ENCODE results near the gene ARID1B. TPM values are rescaled to one million over a fixed set of nuclear protein-coding genes. Genes with fewer than 3 reads are reported as not detected.

The ARID1B gene
- total RNA-seq, 6 experiments from 2014 or later = 32.5 to 44.3 (median 36.5) TPM

DNA sequence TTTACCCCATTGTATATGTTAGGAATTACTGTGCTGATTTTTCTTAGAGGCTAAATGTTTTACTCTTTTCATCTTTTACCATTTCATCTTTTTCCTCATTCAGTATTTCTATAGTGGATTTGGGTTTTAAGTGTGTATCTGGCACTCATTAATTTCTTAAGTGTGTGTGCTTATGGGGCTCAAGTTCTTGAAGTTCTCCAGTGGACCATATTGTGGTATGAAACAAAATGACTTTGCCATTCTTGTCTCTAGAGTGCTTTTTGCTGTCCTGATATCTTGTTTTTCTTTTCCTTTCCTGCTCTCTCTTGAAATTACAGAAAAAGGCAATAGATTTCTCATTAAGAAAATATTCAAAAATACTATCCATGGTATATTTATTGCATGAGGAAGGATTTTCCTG, 123.1 kb downstream of the ARID1B start:
- Mint-ChIP-seq H3K4me1 (ENCODE audit: low read depth) (no peaks in the 10 kb centered on the region; the same call in 1 of the 2 replicates), H3K36me3 (ENCODE audit: low read depth) (peaks cover 5% of the 10 kb centered on the region; the same call in 1 of the 2 replicates), H3K27ac (no peak overlapping the region), H3K4me3 (no peak overlapping the region), H3K27me3 (ENCODE audit: insufficient read depth) (peaks cover 2% of the 10 kb centered on the region), H3K9me3 (no peaks in the 10 kb centered on the region)
- DNase-seq = no peak
- no peak for TF ChIP-seq CTCF (IDR thresholded peaks at IDR 0.05)

- Mint-ChIP-seq H3K27ac (no peak overlapping the region), H3K9me3 (no peaks in the 10 kb centered on the region), H3K4me1 (ENCODE audit: low read depth) (peaks cover 7% of the 10 kb centered on the region), H3K27me3 (ENCODE audit: insufficient read depth) (peaks cover 2% of the 10 kb centered on the region), H3K36me3 (ENCODE audit: low read depth) (peaks cover 9% of the 10 kb centered on the region; the same call in 1 of the 2 replicates), H3K4me3 (no peak overlapping the region)
- TF ChIP-seq CTCF (IDR thresholded peaks at IDR 0.05) = no peak
- no peak for DNase-seq
Observed at GRCh38 chr6:156901309-156902019, 124.3 kb downstream of the ARID1B start.

- TF ChIP-seq CTCF (IDR thresholded peaks at IDR 0.05) = no peak
Observed at GRCh38 chr6:156902782-156903181, 125.6 kb downstream of the ARID1B start.

DNA sequence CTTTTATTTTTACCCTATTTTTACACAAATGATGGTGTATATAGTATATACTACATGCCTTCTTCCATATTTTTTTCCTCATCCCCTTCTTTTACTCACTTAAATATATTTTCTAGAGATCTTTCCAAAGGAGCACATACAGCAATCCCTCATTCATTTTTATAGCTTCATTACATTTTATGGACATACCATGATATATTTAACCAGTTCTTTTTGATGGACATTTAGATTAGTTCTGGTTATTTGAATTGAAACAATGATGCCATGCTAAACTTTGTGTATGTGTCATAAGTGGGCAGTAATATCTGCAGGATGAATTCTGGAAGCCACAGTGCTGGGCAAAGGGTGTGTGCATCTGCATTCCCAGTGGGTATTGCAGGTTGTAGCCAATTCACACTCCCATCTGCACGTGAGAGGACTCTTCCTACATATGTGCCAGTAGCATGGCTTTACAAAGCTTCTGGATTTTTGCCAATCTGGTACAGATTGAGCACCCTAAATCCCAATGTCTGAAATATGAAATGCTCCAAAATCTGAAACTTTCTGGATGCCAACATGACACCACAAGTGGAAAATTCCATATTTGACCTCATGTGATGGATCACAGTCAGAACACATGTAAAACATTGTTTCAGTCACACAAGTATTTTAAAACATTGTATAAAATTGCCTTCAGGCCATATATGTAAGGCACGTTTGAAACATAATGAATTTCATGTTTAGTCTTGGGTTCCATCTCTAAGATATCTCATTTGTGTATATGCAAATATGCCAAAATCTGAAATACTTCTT, 127.2 kb downstream of the ARID1B start:
- Mint-ChIP-seq H3K4me1 (ENCODE audit: low read depth) (peaks cover 7% of the 10 kb centered on the region), H3K4me3 (no peak overlapping the region), H3K27me3 (ENCODE audit: insufficient read depth) (no peaks in the 10 kb centered on the region), H3K27ac (no peak overlapping the region), H3K9me3 (no peaks in the 10 kb centered on the region), H3K36me3 (ENCODE audit: low read depth) (peaks cover 9% of the 10 kb centered on the region; the same call in 1 of the 2 replicates)
- DNase-seq = no peak
- no peak for TF ChIP-seq CTCF (IDR thresholded peaks at IDR 0.05)

More at GRCh38 chr6:156902782-156903181, 125.6 kb downstream of the ARID1B start:
- Mint-ChIP-seq H3K4me3 (no peak overlapping the region), H3K27me3 (ENCODE audit: insufficient read depth) (peaks cover 1% of the 10 kb centered on the region), H3K27ac (no peak overlapping the region), H3K9me3 (no peaks in the 10 kb centered on the region), H3K36me3 (ENCODE audit: low read depth) (peaks cover 9% of the 10 kb centered on the region; the same call in 1 of the 2 replicates), H3K4me1 (ENCODE audit: low read depth) (peaks cover 7% of the 10 kb centered on the region)
- no peak for DNase-seq

- no peak overlapping the region; the same call in 1 of the 2 replicates for H3K27ac Mint-ChIP-seq
Observed at GRCh38 chr6:156905801-156906200, 128.6 kb downstream of the ARID1B start.

More at GRCh38 chr6:156905801-156906200, 128.6 kb downstream of the ARID1B start:
- TF ChIP-seq CTCF (IDR thresholded peaks at IDR 0.05) = no peak
- H3K36me3 Mint-ChIP-seq (ENCODE audit: low read depth) = peaks cover 9% of the 10 kb centered on the region; the same call in 1 of the 2 replicates
- DNase-seq = no peak
- H3K4me3 Mint-ChIP-seq = no peak overlapping the region
- H3K9me3 Mint-ChIP-seq = no peaks in the 10 kb centered on the region
- H3K4me1 Mint-ChIP-seq (ENCODE audit: low read depth) = peaks cover 7% of the 10 kb centered on the region
- no peaks in the 10 kb centered on the region for H3K27me3 Mint-ChIP-seq (ENCODE audit: insufficient read depth)
